HepG2 (cell line): ENCODE measurements around the gene VARS2. TPM values are rescaled to one million over a fixed set of nuclear protein-coding genes. Genes with fewer than 3 reads are reported as not detected.

Experiments
- ADNP ChIP-seq: sonication (generic); formaldehyde crosslinking; IDR thresholded peaks from 2 replicates; pipeline ENCODE4 v1.4.0; 2020; ENCODE audit warnings: missing genetic modification reagents
- ARID2 ChIP-seq: sonication (generic); formaldehyde crosslinking; IDR thresholded peaks from 2 replicates; pipeline ENCODE4 v1.8.1; 2022; ENCODE audit warnings: mild to moderate bottlenecking, missing genetic modification reagents, borderline replicate concordance
- CC2D1A ChIP-seq: sonication (generic); formaldehyde crosslinking; IDR thresholded peaks from 2 replicates; pipeline ENCODE4 v1.8.1; 2023; ENCODE audit warnings: mild to moderate bottlenecking, missing genetic modification reagents
- ERF ChIP-seq: IDR thresholded peaks from 2 replicates; pipeline ENCODE4 v1.6.1; 2018; ENCODE audit warnings: missing biosample characterization, missing genetic modification reagents
- FOXM1 ChIP-seq: sonication (generic); formaldehyde crosslinking; IDR thresholded peaks from 2 replicates; pipeline ENCODE4 v1.5.0; 2020; ENCODE audit warnings: missing genetic modification reagents
- HNRNPUL1 ChIP-seq: fragments of 200-400 bp; formaldehyde crosslinking; IDR thresholded peaks from 2 replicates; pipeline ENCODE4 v1.6.1; 2017; ENCODE audit warnings: low read depth, mild to moderate bottlenecking, low read length, moderate library complexity
- HOXA7 ChIP-seq: sonication (generic); formaldehyde crosslinking; IDR thresholded peaks from 2 replicates; pipeline ENCODE4 v1.8.1; 2022; ENCODE audit warnings: mild to moderate bottlenecking, missing genetic modification reagents, moderate library complexity
- MYNN ChIP-seq: sonication (generic); formaldehyde crosslinking; IDR thresholded peaks from 2 replicates; pipeline ENCODE4 v1.4.0; 2020; ENCODE audit warnings: mild to moderate bottlenecking, low read depth, missing genetic modification reagents
- NFYC ChIP-seq: IDR thresholded peaks from 2 replicates; pipeline ENCODE4 v1.6.1; 2016; ENCODE audit warnings: missing genetic modification reagents, missing compliant biosample characterization
- POGZ ChIP-seq: sonication (generic); formaldehyde crosslinking; IDR thresholded peaks from 2 replicates; pipeline ENCODE4 v1.4.0; 2020; ENCODE audit warnings: mild to moderate bottlenecking, missing genetic modification reagents
- POLR2A ChIP-seq, 2 experiments: IDR thresholded peaks; 2 replicates each; pipeline ENCODE4 v1.6.1; 2011; ENCODE audit warnings: low read depth in 2 of 2, low read length in 2 of 2, mild to moderate bottlenecking in 1 of 2, moderate library complexity in 1 of 2; ENCODE audit not compliant: insufficient read depth in 1 of 2
- SMAD1 ChIP-seq: sonication (generic); formaldehyde crosslinking; IDR thresholded peaks from 2 replicates; pipeline ENCODE4 v1.4.0; 2020; ENCODE audit warnings: missing genetic modification reagents, low read depth, mild to moderate bottlenecking, borderline replicate concordance
- ZNF33A ChIP-seq: sonication (generic); formaldehyde crosslinking; IDR thresholded peaks from 2 replicates; pipeline ENCODE4 v1.5.1; 2020; ENCODE audit warnings: missing genetic modification reagents, mild to moderate bottlenecking, moderate library complexity, borderline replicate concordance
- ZNF451 ChIP-seq: sonication (generic); formaldehyde crosslinking; IDR thresholded peaks from 2 replicates; pipeline ENCODE4 v1.5.0; 2020; ENCODE audit warnings: mild to moderate bottlenecking, missing genetic modification reagents
- ZNF558 ChIP-seq: sonication (generic); formaldehyde crosslinking; IDR thresholded peaks from 2 replicates; pipeline ENCODE4 v1.9.0; 2022; ENCODE audit warnings: mild to moderate bottlenecking, missing genetic modification reagents, borderline replicate concordance
- ZNF616 ChIP-seq: sonication (generic); formaldehyde crosslinking; IDR thresholded peaks from 2 replicates; pipeline ENCODE4 v1.5.0; 2020; ENCODE audit warnings: low read depth, mild to moderate bottlenecking, missing genetic modification reagents
- ZNF747 ChIP-seq: sonication (generic); formaldehyde crosslinking; IDR thresholded peaks from 2 replicates; pipeline ENCODE4 v1.8.1; 2023; ENCODE audit warnings: missing genetic modification reagents, mild to moderate bottlenecking, borderline replicate concordance
- ZNF816 ChIP-seq: sonication (generic); formaldehyde crosslinking; IDR thresholded peaks from 2 replicates; pipeline ENCODE4 v1.8.0; 2022; ENCODE audit warnings: missing genetic modification reagents, mild to moderate bottlenecking, borderline replicate concordance
- ZZZ3 ChIP-seq: sonication (generic); formaldehyde crosslinking; IDR thresholded peaks from 2 replicates; pipeline ENCODE4 v1.4.0; 2020; ENCODE audit warnings: missing genetic modification reagents, mild to moderate bottlenecking, borderline replicate concordance
- polyA plus RNA-seq, 8 experiments: library from polyadenylated mRNA; depleted of rRNA in 3 of 8; stranded (reverse) in 7 of 8; unstranded in 1 of 8; fragments of >200 nt; fragmentation: Illumina TruSeq in 4 of 8; extraction: Trizol in 4 of 8; gene quantifications; 2 replicates each; pipeline versions ENCODE4 v1.2.1 to v1.2.3, GENCODE V29; 2011 to 2016; ENCODE audit warnings: low read depth in 4 of 8, missing spikeins in 1 of 8, mixed read lengths in 1 of 8; ENCODE audit not compliant: insufficient read depth in 1 of 8
- total RNA-seq, 5 experiments: library from RNA; depleted of rRNA; stranded (reverse); fragments of >200 nt; fragmentation: Illumina TruSeq; extraction: Trizol; gene quantifications; 2 replicates each; pipeline ENCODE4 v1.2.3, GENCODE V29; 2016; ENCODE audit warnings: low read depth in 1 of 5
- TF ChIP-seq, protein P1 (sequence below): sonication (generic); formaldehyde crosslinking; IDR thresholded peaks from 2 replicates; pipeline ENCODE4 v1.4.0; 2020; ENCODE audit warnings: missing genetic modification reagents; ENCODE audit errors: not compliant biosample characterization
- TF ChIP-seq, protein P2 (sequence below): IDR thresholded peaks from 2 replicates; pipeline ENCODE4 v1.6.1; 2016; ENCODE audit warnings: low read depth, control low read depth
- TF ChIP-seq, protein P3 (sequence below): sonication (generic); formaldehyde crosslinking; conservative IDR thresholded peaks from 2 replicates; pipeline ENCODE4 v1.4.0; 2020; ENCODE audit warnings: missing genetic modification reagents
- TF ChIP-seq, protein P4 (sequence below): sonication (generic); formaldehyde crosslinking; IDR thresholded peaks from 2 replicates; pipeline ENCODE4 v1.5.1; 2020; ENCODE audit warnings: mild to moderate bottlenecking, missing genetic modification reagents, moderate library complexity

VARS2 gene
- total and polyA plus RNA-seq, 2 of the 13 experiments (the other 11 are each of a cell fraction or from before 2014, with no cell fraction given) = 61.8 to 71.8 TPM

DNA sequence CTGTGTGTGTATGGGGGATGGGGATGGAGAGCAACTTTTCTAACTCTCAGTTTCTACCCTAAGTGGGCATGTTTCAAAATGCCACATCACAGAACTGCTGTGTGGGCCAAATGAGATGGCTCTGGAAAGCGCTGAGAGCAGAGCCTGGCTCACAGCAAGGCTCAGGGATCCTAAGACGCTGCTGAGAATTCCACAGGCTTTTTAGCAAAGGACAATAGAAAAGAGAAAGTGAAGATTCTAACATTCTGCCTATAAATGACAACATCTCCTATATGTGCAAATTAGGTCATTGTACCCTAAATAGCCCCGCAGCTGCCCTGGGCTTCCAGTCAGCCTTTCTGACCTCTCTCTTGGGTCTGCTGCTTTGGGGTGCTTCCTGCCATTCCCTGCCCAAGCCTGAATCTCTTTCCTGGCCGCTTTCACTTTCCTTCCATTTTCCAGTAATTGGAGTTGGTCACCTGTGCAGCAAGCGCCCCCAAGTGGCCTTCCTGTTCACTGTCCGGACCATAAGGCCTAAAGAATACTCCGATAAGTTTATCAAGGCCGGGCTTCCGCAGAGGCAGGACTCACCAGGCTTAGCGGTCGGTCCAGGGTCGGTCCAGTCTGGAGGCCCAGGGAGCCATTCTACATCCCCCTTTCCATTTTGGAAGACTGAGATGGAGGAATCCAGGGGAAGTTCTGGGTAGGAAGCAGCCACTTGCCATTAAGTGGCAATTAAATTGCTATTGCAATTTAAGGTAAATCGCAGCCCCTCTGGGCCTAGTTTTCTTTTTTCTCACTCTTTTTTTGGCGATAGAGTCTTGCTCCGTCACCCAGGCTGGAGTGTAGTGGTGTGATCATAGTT, 36.4 kb upstream of the VARS2 start (continued):
- TF ChIP-seq, protein P1, sequence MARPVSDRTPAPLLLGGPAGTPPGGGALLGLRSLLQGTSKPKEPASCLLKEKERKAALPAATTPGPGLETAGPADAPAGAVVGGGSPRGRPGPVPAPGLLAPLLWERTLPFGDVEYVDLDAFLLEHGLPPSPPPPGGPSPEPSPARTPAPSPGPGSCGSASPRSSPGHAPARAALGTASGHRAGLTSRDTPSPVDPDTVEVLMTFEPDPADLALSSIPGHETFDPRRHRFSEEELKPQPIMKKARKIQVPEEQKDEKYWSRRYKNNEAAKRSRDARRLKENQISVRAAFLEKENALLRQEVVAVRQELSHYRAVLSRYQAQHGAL (CRISPR knock-in tag) = no peak
- TF ChIP-seq, protein P2, sequence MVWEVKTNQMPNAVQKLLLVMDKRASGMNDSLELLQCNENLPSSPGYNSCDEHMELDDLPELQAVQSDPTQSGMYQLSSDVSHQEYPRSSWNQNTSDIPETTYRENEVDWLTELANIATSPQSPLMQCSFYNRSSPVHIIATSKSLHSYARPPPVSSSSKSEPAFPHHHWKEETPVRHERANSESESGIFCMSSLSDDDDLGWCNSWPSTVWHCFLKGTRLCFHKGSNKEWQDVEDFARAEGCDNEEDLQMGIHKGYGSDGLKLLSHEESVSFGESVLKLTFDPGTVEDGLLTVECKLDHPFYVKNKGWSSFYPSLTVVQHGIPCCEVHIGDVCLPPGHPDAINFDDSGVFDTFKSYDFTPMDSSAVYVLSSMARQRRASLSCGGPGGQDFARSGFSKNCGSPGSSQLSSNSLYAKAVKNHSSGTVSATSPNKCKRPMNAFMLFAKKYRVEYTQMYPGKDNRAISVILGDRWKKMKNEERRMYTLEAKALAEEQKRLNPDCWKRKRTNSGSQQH (CRISPR knock-in tag) = peak; percentile 60; the same call in 1 of the 2 replicates
- TF ChIP-seq ZNF558 (CRISPR knock-in tag) (no peak), ADNP (no peak), SMAD1 (no peak), POGZ (no peak), CC2D1A (CRISPR knock-in tag) (no peak), ARID2 (CRISPR knock-in tag) (peak; percentile 66; the same call in 1 of the 2 replicates), ZNF33A (CRISPR knock-in tag) (no peak), FOXM1 (CRISPR knock-in tag) (no peak), MYNN (peak; percentile 68; the same call in 1 of the 2 replicates), ZNF816 (CRISPR knock-in tag) (no peak), ERF (CRISPR knock-in tag) (peak; percentile 81; the same call in 1 of the 2 replicates), ZZZ3 (CRISPR knock-in tag) (no peak), NFYC (CRISPR knock-in tag) (no peak), ZNF451 (no peak), ZNF747 (CRISPR knock-in tag) (no peak), POLR2A (IDR thresholded peaks at IDR 0.05; ENCODE audit: insufficient read depth in 1 of 2, low read depth in 2 of 2, low read length in 2 of 2) (no peak), HNRNPUL1 (no peak), HOXA7 (CRISPR knock-in tag) (no peak), ZNF616 (CRISPR knock-in tag) (no peak)
- TF ChIP-seq, protein P3, sequence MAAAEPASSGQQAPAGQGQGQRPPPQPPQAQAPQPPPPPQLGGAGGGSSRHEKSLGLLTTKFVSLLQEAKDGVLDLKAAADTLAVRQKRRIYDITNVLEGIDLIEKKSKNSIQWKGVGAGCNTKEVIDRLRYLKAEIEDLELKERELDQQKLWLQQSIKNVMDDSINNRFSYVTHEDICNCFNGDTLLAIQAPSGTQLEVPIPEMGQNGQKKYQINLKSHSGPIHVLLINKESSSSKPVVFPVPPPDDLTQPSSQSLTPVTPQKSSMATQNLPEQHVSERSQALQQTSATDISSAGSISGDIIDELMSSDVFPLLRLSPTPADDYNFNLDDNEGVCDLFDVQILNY (CRISPR knock-in tag) = no peak
- TF ChIP-seq, protein P4, sequence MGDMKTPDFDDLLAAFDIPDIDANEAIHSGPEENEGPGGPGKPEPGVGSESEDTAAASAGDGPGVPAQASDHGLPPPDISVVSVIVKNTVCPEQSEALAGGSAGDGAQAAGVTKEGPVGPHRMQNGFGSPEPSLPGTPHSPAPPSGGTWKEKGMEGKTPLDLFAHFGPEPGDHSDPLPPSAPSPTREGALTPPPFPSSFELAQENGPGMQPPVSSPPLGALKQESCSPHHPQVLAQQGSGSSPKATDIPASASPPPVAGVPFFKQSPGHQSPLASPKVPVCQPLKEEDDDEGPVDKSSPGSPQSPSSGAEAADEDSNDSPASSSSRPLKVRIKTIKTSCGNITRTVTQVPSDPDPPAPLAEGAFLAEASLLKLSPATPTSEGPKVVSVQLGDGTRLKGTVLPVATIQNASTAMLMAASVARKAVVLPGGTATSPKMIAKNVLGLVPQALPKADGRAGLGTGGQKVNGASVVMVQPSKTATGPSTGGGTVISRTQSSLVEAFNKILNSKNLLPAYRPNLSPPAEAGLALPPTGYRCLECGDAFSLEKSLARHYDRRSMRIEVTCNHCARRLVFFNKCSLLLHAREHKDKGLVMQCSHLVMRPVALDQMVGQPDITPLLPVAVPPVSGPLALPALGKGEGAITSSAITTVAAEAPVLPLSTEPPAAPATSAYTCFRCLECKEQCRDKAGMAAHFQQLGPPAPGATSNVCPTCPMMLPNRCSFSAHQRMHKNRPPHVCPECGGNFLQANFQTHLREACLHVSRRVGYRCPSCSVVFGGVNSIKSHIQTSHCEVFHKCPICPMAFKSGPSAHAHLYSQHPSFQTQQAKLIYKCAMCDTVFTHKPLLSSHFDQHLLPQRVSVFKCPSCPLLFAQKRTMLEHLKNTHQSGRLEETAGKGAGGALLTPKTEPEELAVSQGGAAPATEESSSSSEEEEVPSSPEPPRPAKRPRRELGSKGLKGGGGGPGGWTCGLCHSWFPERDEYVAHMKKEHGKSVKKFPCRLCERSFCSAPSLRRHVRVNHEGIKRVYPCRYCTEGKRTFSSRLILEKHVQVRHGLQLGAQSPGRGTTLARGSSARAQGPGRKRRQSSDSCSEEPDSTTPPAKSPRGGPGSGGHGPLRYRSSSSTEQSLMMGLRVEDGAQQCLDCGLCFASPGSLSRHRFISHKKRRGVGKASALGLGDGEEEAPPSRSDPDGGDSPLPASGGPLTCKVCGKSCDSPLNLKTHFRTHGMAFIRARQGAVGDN (CRISPR knock-in tag) = no peak; the same call in 1 of the 2 replicates
